Memory B cell (primary cell): ENCODE results near the gene ADCY9.

Experiments used
- ATAC-seq: fragments of 150-1000 bp; cut with Tn5 transposase; 2 replicates; pipeline ENCODE4 v1.10.0; 2021; ENCODE audit warnings: low read depth, mild to moderate bottlenecking, moderate library complexity
- DNase-seq, 2 donors: peaks; one replicate each; pipeline ENCODE4 v3.0.0; 2022; ENCODE audit warnings: low spot score in 2 of 2
- H3K27ac Mint-ChIP-seq: one replicate; pipeline ENCODE4 v1.8.0; 2022; ENCODE audit warnings: mild to moderate bottlenecking, moderate library complexity, mixed read lengths
- H3K27me3 Mint-ChIP-seq: one replicate; pipeline ENCODE4 v1.8.0; 2022; ENCODE audit warnings: mixed read lengths
- H3K36me3 Mint-ChIP-seq: one replicate; pipeline ENCODE4 v1.8.0; 2022; ENCODE audit warnings: mild to moderate bottlenecking, mixed read lengths
- H3K4me1 Mint-ChIP-seq: one replicate; pipeline ENCODE4 v1.8.0; 2022; ENCODE audit warnings: mixed read lengths
- H3K4me3 Mint-ChIP-seq: one replicate; pipeline ENCODE4 v1.8.0; 2022; ENCODE audit warnings: mild to moderate bottlenecking, moderate library complexity, mixed read lengths
- H3K9me3 Mint-ChIP-seq: one replicate; pipeline ENCODE4 v1.8.0; 2022; ENCODE audit warnings: mixed read lengths

Gene ADCY9

DNA sequence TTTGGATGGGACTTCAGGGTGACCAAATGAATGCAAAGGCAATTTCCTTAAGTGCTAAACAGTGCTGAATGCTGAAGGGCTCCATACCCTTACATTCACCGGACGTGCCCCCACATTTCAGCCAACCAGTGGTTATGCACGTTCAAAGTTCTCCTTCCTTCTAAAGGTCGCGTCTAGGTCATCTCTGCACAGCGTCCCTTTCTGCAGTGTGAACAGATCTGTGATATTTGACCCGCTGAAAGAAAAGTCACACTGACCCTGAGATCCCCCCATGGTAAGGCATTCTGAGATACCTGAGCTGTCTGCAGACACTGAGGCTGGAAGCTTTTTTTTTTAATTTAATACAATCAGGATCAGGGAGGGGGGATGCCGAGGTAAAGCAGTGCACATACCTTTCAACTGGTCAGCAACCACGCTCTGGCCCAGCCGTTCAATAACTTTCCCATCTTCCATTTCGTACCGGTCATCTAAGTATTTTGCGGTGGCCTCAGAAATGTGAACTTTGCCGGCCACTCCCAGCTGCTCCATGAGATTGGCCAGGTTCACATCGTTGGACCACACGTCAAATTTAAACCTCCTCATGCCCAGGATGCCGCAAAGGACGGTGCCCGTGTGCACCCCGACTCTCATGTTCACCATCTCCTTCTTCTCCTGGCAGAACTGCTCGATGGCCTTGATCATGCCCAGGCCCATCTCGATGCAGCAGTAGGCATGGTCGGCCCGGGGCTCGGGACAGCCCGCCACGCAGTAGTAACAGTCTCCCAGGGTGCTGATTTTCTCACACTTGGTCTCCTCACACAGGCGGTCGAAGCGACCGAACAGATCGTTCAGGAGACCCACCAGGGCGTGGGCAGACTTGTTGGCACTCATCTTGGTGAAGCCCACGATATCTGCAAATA lies 2.6 kb downstream of the ADCY9 start:
- H3K27ac Mint-ChIP-seq: no peak overlapping the region

DNA sequence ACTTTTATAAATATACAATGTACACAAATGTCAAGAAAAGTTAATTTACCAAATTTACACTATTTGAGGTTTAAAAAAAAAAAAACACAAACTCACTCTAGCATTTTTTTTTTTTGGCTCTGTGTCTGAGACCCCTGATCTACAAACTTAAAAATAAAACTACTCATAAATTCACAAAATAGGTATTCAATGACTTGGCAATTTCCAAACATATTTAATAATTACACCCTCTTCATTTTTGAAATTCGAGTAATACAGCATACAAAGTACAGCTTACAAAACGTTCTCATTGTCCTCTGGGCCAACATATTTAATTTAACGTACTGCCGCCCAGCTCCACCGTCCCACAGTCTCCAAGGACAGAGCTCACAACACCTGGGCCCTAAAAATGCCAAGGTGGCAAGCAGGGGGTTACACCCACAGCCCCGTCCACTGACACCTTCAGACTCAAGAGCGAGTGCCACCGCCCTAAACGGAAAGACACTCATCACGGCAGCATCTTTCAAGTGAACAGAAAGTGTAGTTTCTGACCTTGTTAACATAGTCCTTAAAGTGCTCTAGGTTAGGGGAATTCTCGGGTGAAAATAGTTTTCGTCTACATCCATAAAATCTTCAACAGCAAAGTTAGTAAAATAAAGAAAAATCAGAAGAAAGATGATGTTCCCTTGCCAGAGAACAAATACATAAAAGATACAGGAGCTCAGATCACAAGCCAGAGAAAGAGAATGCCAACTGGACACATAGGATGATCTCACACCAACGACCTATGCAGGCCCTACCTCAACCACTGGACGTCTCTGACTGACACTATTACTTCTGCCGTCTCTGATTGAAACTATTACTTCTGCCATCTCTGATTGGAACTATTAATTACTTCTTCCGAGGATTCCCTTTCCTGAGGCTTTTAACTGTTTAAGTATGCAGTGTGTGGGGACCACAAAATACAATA lies 4.2 kb downstream of the ADCY9 start:
- no peaks in the 10 kb centered on the region for H3K9me3 Mint-ChIP-seq
- peaks cover 1% of the 10 kb centered on the region for H3K27me3 Mint-ChIP-seq
- H3K4me3 Mint-ChIP-seq: no peak overlapping the region
- DNase-seq (no peak), ATAC-seq (no peak)
- peaks cover 12% of the 10 kb centered on the region for H3K4me1 Mint-ChIP-seq
- H3K27ac Mint-ChIP-seq: no peak overlapping the region
- no peaks in the 10 kb centered on the region for H3K36me3 Mint-ChIP-seq

More for the DNA sequence above, 2.6 kb downstream of the ADCY9 start:
- peaks cover 1% of the 10 kb centered on the region for H3K27me3 Mint-ChIP-seq
- DNase-seq: no peak
- peak overlapping the region; percentile 54 for H3K4me3 Mint-ChIP-seq
- no peaks in the 10 kb centered on the region for H3K9me3 Mint-ChIP-seq
- no peaks in the 10 kb centered on the region for H3K36me3 Mint-ChIP-seq
- ATAC-seq: no peak
- peaks cover 15% of the 10 kb centered on the region for H3K4me1 Mint-ChIP-seq

DNA sequence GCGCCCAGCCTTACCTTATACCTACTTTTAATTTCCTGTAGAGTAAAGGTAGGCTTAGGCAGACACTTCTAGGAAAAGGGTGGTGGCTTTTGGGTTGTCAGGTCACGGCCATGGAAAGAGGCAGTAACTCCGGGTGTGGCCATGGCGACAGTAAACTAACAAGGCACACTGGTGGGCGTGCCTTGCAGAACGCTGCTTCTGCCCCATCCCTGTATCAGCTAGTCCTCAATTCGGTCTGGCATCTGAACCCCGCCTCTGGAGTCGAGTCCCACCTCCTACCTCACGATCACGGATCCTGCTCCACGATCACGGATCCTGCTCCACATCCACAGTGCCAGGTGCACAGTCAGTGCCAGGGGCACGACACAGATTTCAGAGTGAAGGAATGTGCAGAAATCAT lies 5.6 kb downstream of the ADCY9 start:
- H3K27ac Mint-ChIP-seq: no peak overlapping the region
- no peak for ATAC-seq
- DNase-seq: no peak
- H3K27me3 Mint-ChIP-seq: no peaks in the 10 kb centered on the region
- peaks cover 3% of the 10 kb centered on the region for H3K36me3 Mint-ChIP-seq
- H3K9me3 Mint-ChIP-seq: no peaks in the 10 kb centered on the region
- peaks cover 10% of the 10 kb centered on the region for H3K4me1 Mint-ChIP-seq
- no peak overlapping the region for H3K4me3 Mint-ChIP-seq

DNA sequence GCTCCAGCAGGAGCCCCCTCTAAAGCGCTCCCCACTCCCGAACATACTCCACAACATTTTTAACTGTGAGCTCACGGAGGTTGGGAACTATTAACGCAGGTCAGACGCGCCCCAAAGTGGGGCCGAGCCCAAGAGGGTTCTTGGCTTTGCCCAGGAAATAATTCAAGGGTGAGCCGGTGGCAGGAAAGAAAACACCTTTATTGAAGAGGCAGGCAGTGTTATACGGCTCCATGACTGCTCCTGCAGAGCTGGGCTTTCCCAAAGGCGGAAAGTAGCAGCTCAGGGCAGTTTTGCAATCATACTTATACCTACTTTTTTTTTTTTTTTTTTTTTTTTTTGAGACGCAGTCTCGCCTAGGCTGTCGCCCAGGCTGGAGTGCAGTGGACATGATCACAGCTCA lies 6.2 kb downstream of the ADCY9 start:
- H3K27ac Mint-ChIP-seq: no peak overlapping the region
- ATAC-seq (no peak), DNase-seq (no peak)
- no peaks in the 10 kb centered on the region for H3K9me3 Mint-ChIP-seq
- peaks cover 10% of the 10 kb centered on the region for H3K4me1 Mint-ChIP-seq
- no peak overlapping the region for H3K4me3 Mint-ChIP-seq
- no peaks in the 10 kb centered on the region for H3K27me3 Mint-ChIP-seq
- peaks cover 3% of the 10 kb centered on the region for H3K36me3 Mint-ChIP-seq

DNA sequence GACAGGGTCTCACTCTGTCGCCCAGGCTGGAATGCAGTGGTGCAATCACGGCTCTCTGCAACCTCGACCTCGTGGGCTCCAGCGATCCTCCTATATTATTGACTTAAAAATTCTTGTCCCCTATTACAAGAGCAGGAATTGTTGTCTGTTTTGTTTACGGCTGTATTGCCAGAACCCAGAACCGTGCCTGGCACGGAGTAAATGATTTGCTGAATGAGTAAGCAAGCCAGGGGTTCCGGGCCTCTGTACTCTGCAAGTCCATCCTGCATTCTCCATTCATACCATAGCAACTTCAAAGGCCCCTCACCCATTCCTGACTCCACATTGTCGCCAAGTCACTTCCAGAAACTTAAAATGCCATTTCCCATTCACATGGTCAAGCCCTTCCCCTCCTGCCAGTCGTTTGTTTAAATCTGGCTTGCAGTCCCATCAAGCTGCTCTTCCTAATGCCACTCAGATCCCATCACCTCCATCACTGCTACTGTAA lies 6.9 kb downstream of the ADCY9 start:
- Mint-ChIP-seq H3K9me3 (no peaks in the 10 kb centered on the region), H3K4me1 (peaks cover 6% of the 10 kb centered on the region), H3K27me3 (no peaks in the 10 kb centered on the region), H3K36me3 (peaks cover 3% of the 10 kb centered on the region), H3K27ac (no peak overlapping the region), H3K4me3 (no peak overlapping the region)
- no peak for ATAC-seq
- no peak for DNase-seq

DNA sequence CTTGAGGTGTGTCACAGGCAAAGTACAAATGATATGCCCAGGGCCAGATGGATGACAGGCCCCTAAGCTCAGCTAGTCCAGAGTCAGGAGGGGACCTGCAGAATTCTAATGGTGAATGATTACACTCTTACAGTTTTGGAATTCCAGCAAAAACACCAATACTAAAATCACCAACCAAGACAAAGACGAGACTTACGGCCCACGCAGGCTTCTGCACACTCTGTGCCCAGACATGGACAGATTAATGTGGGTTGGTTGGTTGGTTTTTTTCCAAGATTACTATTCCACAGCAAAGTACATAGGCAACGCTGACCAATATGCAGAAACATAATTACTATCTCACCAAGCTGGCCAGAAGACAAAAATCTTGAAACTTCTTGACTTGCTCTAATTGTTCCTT lies 9.7 kb downstream of the ADCY9 start:
- no peak for ATAC-seq
- H3K9me3 Mint-ChIP-seq: no peaks in the 10 kb centered on the region

DNA sequence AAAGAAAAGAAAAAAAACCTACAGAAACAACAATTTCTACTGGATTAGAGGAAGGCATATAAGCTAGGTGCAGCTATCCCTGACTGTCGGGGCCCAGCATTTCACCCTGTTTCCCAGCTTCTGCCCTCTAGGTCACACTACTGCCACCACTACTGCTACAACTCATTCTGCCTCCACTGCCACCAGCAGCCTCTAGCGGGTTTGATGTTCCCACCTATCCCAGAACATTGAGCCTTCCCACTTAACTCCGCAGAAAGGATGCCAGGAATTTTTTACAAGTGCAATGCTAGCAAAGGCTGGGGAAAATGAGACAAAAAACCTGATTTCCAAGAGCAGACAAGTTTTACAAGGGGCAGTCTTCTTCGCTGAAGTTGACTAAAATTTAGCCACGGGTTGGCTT lies 10.4 kb downstream of the ADCY9 start:
- no peak overlapping the region for H3K4me3 Mint-ChIP-seq
- H3K27me3 Mint-ChIP-seq: no peaks in the 10 kb centered on the region
- no peaks in the 10 kb centered on the region for H3K4me1 Mint-ChIP-seq
- H3K9me3 Mint-ChIP-seq: no peaks in the 10 kb centered on the region
- no peak for DNase-seq
- H3K27ac Mint-ChIP-seq: no peak overlapping the region
- H3K36me3 Mint-ChIP-seq: peaks cover 3% of the 10 kb centered on the region
- no peak for ATAC-seq

More for the DNA sequence above, 9.7 kb downstream of the ADCY9 start:
- no peak for DNase-seq
- peaks cover 3% of the 10 kb centered on the region for H3K36me3 Mint-ChIP-seq
- H3K4me1 Mint-ChIP-seq: no peaks in the 10 kb centered on the region
- no peak overlapping the region for H3K27ac Mint-ChIP-seq
- no peaks in the 10 kb centered on the region for H3K27me3 Mint-ChIP-seq
- H3K4me3 Mint-ChIP-seq: no peak overlapping the region

DNA sequence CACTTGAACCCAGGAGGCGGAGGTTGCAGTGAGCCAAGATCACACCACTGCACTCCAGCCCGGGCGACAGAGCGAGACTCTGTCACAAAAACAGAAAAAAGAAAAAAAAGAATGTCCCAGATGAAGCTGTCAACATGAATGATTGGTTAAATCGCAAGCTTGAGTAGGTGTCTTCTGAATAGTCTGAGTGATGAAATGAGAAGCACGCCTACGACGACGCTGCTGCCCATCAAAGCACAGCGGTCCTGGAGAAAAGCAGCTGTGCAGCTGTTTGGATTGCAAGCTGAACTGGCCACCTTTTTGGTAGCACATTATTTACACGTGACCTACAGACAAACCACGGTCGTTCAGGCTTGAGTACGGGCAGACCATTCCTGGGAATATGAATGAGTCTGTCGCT lies 12.5 kb downstream of the ADCY9 start:
- Mint-ChIP-seq H3K36me3 (peaks cover 5% of the 10 kb centered on the region), H3K27me3 (no peaks in the 10 kb centered on the region), H3K4me1 (no peaks in the 10 kb centered on the region), H3K4me3 (no peak overlapping the region), H3K9me3 (no peaks in the 10 kb centered on the region), H3K27ac (no peak overlapping the region)
- DNase-seq (no peak), ATAC-seq (no peak)

DNA sequence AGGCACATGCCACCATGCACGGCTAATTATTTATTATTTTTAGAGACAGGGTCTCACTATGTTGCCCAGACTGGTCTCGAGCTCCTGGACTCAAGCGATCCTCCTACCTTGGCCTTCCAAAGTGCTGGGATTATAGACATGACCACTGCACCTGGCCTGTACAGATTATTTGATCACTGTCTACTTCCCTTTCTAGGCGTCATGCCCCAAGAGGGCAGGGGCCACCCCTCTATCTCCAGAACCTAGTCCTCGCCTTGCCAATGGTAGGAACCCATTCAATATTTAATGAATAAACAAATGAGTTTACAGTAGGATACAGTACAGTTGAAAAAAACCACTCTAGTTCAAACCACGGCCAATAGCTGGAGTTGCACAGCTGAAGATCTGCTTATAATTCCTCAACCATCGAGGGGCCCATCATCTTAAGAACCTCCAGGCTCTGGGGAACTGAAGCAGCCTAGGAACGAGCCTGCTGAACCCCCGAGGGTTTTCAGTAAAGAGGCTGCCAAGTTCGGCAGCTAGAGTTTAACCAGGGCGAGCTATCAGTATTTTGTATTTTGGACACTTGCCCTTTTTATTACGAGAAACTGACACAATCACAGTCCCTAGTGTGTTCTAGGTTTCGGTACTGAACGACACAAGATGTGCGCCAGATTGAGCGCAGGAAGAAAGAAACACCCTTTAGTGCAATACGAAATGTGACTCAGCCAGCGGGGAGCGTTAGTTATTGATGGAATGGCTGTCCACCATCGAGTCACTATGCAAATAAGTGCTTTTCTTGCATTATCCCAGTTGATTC lies 14.6 kb downstream of the ADCY9 start:
- Mint-ChIP-seq H3K4me3 (no peak overlapping the region), H3K36me3 (peaks cover 5% of the 10 kb centered on the region), H3K4me1 (no peaks in the 10 kb centered on the region), H3K27ac (no peak overlapping the region), H3K9me3 (no peaks in the 10 kb centered on the region), H3K27me3 (no peaks in the 10 kb centered on the region)
- no peak for ATAC-seq
- no peak for DNase-seq

DNA sequence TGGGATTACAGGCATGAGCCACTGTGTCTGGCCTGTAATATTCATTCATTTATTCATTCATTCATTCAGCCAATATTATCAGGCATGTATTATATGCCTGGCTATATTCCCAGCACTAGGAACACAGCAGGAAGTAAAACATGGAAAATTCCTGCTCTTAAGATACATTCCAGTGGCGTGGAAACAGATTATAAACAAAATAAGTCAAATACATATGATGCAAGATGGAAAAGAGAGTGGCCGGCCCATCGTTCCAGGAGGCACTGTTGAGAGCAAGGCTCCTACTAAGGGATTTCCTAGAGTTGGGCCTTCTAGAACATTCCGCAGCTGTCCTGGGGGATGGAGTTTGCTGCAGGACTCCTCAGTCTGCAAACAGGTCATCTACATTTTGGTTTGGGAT lies 17.7 kb downstream of the ADCY9 start:
- Mint-ChIP-seq H3K4me3 (no peak overlapping the region), H3K27ac (no peak overlapping the region), H3K36me3 (peaks cover 2% of the 10 kb centered on the region), H3K27me3 (peaks cover 1% of the 10 kb centered on the region), H3K4me1 (peaks cover 5% of the 10 kb centered on the region), H3K9me3 (no peaks in the 10 kb centered on the region)
- no peak for ATAC-seq
- no peak for DNase-seq

DNA sequence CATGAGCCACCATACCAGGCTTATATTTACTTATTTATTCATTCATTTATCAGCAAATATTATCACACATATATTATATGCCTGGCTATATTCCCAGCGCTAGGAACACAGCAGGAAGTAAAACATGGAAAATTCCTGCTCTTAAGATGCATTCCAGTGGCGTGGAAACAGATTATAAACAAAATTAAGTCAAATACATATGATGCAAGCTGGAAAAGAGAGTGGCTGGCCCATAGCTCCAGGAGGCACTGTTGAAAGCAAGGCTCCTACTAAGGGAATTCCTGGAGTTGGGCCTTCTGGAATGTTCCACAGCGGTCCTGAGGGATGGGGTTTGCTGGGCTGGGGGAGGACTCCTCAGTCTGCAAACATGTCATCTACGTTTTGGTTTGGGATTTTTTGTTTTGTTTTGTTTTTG lies 18.4 kb downstream of the ADCY9 start:
- Mint-ChIP-seq H3K4me3 (no peak overlapping the region), H3K4me1 (peaks cover 5% of the 10 kb centered on the region), H3K27ac (no peak overlapping the region), H3K36me3 (peaks cover 2% of the 10 kb centered on the region), H3K9me3 (no peaks in the 10 kb centered on the region), H3K27me3 (peaks cover 1% of the 10 kb centered on the region)
- DNase-seq (no peak), ATAC-seq (no peak)

DNA sequence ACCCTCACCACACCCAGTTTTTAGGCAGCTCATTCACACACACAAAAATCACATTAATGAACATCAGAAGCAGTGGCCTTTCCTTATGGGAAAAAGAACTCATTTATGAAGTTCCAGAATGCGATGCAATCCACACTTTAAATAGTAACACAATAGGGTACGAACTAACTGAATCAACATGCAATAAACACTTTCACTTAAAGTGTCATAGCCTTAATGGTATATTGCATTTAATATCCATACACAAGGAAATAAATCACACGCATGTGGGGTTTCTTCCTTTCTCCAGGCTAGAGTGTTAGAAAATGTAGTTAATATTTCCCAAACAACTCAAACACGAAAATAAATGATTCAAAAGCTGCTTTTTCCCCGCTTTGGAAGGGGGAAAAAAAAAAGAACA lies 19.7 kb downstream of the ADCY9 start:
- Mint-ChIP-seq H3K4me3 (no peak overlapping the region), H3K27ac (no peak overlapping the region), H3K4me1 (peaks cover 5% of the 10 kb centered on the region), H3K36me3 (peaks cover 2% of the 10 kb centered on the region), H3K9me3 (no peaks in the 10 kb centered on the region), H3K27me3 (peaks cover 1% of the 10 kb centered on the region)
- ATAC-seq: no peak
- no peak for DNase-seq

DNA sequence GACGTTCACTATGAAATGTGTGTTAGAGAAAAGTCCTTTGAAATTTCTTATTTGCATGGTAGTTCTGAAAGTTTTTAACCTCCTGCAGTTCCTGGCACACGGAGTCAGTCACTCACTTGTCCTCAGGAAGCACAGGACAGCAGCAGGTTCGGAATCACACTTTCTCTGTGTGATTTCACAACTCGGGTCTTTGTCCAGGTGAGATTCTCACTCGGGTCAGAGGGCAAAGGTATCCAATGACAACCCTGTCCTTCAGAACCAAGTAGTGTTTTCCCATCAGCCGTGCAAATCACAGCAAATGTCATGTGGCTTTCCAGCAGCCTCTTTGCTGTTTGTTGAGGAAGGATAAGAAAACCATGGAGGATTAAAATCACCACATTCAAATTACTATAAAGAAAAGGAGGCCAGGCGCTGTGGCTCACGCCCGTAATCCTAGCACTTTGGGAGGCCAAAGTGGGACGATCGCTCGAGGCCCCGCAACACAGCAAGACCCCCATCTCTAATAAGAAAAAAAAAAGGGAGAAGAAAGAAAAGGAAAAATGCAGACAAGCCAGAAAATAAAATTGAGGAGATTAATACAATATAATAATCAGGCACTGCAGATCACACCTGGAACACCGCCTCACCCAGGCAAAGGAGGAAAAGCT lies 22.0 kb downstream of the ADCY9 start:
- Mint-ChIP-seq H3K4me3 (no peak overlapping the region), H3K36me3 (no peaks in the 10 kb centered on the region), H3K9me3 (no peaks in the 10 kb centered on the region), H3K27me3 (peaks cover 1% of the 10 kb centered on the region), H3K4me1 (peaks cover 5% of the 10 kb centered on the region), H3K27ac (no peak overlapping the region)
- ATAC-seq (no peak), DNase-seq (no peak)
